HG03521 (cell line): ENCODE measurements around the gene AKT3.

Experiments used
- ATAC-seq: cut with Tn5 transposase; IDR thresholded peaks from one replicate; pipeline ENCODE4 v1.9.1; 2021; ENCODE audit warnings: mild to moderate bottlenecking, moderate library complexity; ENCODE audit not compliant: unreplicated experiment

The AKT3 gene

DNA sequence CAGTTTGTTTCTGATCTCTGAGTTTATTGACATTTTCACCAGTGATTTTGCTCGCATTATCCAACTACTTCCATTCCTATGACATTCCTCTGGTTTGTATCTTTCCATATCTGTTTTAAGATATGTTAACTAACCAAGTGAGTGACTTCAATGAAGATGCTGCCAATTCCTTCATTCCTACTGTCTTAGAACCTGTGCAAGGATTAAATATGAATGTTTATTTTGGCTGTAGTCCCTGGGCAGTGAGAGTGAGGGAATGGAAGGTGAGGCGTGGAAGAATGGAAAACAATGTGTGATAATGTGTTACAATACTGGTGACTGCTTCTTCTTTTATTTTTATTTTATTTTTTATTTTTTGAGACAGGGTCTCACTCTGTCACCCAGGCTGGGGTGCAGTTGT is 411.2 kb downstream of the AKT3 start:
- no peak for ATAC-seq
